CD4-positive, alpha-beta T cell treated with Interleukin-21 for 1 hour (primary cell): ENCODE measurements around the gene PKD2.

ENCODE experiments used
- DNase-seq: peaks from one replicate; pipeline ENCODE4 v3.0.0-alpha.2; 2020

Gene PKD2

DNA sequence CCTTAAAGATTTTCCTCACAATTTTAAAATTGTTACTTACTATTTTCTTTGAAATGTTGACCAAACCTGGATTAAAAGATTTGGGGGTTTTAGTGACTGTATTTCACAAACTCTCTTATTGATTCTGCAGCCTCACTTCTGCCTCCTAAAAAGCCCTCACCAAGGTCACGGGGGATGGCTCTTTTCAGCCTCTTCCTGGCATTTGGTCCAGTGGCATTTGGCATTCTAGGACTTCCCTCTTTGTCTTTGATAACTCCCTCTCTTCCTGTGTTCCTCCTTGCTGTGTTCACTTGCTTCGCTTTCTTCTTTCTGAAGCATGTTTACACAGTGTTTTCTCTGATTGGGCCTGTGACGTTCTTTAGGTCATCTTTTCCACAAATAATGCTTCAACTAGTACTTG lies 21.5 kb downstream of the PKD2 start:
- no peak for DNase-seq

DNA sequence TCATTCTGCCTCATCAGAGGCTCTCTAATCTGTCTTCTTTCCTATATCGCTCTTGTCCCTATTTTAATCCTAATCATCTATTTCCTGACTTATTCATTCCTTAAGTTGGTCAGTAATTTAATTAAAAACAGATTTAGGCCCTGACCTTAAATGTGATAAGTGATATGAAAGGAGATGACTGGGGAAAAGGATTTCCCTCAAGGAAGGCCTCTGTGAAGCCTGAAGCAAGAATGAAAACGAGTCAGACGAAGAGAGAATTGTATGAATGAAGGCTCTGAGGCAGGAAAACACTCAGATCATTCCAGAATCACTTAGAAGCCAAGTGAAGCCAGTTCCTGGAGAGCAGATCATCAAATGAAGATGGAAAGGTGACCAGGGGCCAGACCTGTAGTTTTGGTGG lies 22.1 kb downstream of the PKD2 start:
- no peak for DNase-seq

DNA sequence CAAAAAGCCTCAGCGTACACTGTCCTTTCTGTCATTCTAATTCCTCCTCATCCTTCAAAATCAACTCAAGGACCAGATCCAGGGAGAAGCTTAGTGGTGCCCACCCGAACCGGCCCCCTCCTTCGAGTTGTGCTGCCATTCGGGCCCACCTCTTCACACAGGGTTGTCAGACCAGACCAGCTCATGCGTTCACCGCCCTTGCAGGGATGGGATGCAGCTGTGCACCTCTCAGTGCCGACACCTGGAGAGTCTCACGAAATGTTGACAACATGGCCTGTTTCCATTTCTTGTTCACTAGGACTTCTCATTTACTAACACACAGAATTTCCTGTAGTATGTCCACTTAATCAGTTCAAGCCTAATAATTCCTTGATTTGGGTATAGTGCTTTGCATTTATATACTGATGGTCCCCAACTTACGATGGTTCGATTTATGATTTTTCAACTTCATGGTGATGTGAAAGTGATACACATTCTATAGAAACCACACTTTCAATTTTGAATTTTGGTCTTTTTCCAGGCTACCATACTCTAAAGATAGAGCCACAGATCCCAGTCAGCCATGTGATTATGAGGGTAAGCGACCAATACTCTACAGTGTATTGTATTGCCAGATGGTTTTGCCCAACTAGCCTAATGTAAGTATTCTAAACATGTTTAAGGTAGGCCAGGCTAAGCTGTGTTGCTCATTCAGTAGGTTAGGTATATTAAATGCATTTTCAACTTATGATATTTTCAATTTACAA lies 23.3 kb downstream of the PKD2 start:
- no peak for DNase-seq

DNA sequence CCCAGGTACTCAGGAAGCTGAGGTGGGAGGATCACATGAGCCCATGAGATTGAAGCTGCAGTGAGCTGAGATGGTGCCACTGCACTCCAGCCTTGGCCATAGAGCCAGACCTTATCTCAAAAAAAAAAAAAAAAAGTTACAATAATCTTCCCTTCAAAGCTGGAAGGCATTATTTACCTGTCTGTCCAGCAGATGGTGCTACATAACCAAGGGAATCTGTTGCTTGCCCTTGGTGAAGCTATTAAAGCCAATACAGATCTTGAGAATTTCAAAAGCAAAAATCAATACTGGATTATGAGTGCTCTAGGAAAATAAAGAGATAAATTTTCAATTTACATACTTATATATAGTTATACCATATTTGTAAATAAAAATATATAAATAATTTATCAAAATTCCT lies 25.9 kb downstream of the PKD2 start:
- DNase-seq = peak; percentile 66

DNA sequence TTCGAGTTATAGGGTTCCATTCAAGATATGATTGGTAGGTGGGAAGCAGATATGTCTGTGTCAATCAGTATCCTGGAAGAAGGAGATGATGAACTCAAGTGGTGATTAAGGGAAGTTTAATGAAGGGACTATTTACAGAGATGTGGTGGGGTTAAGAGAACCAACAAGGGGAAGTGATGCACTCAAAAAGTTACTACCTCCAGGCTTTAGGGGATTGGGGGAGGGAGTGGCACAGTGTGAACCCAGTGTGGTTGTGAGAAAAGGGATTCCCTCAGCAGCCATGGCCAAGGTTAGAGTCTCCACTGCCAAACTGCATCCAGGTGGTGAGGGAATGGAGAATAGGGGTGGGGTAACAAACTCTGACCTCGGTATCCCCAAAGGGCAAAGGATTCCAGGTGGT lies 27.9 kb downstream of the PKD2 start:
- no peak for DNase-seq

DNA sequence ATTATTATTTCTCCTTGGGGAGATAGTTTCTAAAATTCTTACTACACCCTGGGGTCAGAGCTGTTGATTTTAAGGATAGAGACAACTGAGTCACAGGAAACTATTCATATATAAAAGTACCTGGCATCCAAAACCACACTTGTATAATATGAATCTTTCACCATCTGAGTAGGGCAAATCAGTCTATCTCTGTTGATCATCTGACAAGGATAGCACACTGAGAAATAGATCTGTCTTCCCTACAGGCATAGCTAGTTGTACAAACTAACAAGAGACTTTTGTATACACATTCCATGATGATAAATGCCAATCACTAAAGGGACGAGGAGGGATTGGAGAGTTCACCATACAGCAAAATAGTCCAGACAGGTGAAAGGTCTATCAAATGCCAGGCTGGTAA lies 30.0 kb downstream of the PKD2 start:
- DNase-seq = no peak

DNA sequence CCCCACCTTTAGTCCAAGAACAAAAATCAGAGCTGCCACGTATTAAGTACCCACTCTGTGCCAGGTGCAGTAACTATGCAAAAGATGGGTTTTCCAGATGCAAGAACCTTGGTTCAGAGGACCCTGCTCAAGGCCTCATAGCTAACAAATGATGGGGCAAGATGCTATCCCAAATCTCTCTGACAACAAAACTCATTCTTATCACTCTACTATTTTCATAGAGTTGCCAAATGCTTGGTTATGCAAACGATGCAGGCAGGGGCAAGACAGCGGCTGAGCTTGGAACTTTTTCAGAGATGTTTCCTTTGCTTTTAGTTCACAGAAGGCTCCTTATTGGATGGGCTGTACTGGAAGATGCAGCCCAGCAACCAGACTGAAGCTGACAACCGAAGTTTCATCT lies 30.5 kb downstream of the PKD2 start:
- DNase-seq = no peak

DNA sequence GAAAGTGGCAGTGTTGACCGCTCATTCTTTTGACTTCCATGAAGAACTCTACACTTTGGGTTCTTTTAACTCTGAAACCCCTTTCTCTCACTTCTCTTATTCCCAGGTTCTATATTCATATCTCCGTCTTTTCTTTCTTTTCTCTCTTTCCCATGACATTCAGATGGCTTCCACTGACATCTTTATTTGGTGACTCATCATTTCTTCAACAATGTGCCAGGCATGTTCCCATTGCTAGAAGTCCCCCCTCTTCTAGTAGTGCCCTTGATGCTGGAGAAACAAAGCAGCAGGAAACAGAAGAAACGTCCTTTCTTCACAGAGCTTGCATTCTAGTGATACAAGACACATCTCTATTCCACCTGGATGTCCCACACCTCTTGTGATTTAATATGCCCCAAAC lies 33.3 kb downstream of the PKD2 start:
- no peak for DNase-seq

DNA sequence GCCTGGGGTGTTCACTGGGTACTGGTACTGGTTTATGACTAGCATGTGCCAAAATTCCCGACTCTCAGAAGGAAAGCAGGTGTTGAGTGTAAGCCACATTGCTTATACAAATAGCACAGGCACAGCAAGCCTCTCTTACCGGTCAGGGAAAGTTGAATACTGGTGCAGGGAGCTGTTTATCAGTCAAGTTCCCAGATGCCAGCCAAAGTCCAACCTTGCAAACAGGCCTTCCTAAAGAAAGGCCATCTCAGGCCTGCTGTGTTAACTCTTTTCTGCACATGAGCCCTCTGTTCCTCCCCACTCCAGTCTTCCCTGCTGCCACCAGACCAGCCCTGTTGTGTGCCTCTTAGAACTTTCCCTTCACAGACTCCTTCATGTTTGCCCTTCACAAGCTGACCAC lies 34.2 kb downstream of the PKD2 start:
- no peak for DNase-seq

DNA sequence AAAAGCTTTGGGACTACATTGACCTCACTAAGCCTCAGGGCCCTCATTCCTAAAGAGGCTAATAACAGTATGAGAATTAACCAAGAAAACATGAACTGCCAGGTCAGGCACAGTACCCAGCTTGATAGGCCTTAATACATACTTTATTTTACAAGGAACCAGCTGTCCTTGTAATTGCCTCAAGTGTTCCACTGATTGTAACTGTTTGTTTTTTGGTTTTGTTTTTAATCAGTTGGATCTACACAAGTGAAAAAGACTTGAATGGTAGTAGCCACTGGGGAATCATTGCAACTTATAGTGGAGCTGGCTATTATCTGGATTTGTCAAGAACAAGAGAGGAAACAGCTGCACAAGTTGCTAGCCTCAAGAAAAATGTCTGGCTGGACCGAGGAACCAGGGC lies 35.6 kb downstream of the PKD2 start:
- no peak for DNase-seq

DNA sequence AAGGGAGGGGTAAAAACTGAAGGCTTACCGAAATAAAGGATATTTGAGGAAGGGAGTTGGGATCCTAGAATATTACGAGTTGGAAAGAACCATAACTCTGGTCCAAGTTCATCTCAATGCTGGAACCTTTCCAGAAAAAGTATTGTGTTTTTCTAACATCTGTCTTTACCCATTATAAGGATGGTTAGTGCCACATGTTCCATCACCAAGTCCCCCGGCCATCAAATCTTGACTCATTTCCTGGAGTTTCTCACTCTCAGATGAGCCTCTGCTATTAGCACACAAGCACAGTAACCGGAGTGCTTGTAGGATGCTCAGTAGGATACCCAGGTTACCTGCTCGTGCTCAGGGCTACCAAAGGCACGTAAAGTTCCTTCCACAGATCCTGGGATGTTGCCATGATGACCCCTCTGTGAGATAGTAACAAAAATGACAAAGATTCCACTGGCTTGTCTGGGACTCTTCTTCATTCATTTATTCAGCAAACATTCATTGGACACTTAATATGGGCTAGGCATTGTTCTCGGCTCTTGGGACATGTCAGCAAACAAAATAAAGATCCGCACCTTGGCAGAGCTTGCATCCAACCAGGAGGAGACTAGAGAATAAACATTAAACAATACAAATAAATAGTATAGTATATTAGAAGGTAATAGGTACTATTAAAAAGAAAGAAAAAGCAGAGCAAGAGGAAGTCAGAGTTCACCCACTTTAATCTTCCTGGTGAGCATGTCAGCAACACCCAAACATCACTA lies 36.3 kb downstream of the PKD2 start:
- no peak for DNase-seq

DNA sequence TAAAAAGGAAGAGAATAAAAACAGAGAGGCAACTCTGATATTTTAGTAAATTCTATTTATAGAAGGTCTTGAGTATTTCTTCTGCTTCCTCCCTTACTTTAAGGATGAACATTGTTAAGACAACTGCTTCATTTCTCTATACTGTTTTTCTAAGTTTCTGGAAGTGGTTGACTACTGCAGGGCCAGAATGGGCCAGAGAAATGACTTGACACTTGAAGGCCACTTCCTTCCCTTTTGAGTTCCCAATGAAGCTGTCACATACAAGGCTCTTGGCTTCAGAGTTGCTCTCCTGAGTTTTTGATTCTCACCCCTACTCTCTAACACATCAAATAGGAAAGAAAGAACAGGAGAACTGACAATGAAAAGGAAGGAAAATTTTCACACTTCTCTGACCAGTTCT lies 37.6 kb downstream of the PKD2 start:
- DNase-seq = no peak

DNA sequence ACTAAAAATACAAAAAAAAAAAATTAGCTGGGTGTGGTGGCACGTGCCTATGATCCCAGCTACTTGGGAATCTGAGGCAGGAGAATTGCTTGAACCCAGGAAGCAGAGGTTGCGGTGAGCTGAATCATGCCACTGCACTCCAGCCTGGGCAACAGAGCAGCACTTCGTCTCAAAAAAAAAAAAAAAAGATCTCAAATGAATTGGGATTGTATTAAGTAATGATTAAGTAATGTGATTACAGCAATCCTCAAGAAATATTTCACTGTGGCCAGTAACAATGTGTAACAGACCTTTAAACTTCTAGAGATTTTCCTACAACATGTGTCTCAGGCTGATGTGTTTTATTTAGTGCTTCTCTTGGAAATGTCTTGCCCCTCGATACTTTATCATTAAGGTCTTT lies 46.8 kb downstream of the PKD2 start:
- no peak for DNase-seq

DNA sequence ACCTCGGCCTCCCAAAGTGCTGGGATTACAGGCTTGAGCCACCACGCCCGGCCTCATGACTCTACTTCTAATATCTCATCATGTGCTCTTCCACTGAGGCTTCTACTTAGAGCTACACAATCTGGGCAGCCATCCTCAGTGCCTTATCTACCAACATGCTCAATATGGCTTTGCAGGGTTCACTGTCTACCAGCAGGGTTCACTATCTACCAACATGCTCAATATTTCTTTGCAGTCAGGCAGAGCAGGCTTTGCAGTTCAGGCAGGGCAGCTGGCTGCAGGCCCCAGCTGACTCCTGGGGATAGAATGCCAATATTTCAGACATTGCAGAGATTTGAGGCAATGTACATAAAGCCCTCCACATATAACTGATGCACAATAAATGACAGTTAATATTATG lies 47.5 kb downstream of the PKD2 start:
- DNase-seq = no peak

DNA sequence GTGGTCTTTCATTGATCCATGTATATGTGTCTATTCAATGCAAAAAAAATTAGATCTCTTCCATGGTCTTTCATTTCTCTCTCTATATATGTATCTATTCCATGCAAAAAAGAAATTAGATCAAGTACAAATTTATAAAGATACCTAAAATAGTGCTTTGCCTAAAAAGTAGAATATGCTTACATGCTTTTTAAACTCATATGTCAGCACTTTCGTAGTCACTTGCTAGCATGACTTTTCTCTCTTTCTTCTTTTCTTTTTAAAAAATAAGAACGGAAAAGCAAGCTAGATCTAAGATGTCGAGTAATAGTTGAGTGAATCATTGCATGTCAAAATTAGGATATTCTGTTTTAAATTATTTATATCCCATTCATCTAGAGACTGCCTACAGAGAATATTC lies 50.9 kb downstream of the PKD2 start:
- DNase-seq = no peak

DNA sequence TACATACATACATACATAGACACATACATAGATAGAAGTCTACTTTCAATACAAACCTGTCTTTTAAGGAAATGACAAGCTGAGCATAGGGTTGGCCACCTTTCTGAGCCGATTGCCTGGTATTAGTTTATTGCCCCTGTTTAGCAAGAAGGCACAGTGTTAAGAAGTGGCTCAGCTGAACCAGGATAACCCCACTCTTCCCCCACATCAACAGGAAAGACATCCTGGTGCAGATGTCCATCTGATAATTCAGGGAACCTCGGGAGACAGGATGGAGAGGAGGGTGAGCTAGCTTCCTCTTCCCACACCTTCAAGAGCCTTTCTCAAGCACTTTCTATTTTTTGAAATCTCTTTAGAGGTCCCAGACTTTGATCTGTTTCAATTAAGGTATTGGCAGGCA lies 52.3 kb downstream of the PKD2 start:
- DNase-seq = no peak

DNA sequence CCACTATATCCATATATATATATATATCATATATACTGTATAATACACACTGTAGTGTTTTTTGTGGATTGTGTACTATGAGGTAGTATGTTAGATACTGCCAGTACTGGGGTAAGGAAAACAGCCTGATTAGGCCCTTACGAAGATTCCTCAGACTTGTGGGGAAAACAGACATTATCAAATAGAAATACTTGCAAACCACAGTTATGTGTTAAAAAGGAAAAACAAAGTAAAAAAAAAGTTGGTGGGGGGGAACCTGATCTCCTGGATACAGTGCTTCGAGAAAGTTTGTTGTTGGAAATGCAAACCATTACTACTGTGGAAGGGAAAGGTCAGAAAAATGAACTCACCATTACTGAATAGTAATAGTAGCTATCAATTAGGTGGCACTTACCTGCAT lies 53.0 kb downstream of the PKD2 start:
- DNase-seq = no peak

DNA sequence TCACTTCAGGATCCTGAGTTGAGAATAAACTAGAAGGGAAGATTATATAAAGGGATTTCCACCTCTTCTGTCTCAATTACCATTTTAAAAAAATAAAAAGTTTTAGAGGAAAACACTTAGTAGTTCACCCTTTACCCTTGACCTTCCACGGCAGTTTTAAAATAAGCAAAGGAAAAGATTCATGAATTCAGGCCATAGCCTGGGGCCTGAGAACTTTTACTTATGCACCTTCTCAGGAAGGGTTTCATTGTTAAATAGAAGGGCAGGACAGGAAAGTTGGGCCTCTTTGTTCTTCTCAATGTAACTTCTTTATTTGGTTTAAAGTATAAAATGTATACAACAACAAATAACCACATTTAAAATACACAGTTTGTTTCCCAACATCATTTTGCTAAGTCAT lies 54.9 kb downstream of the PKD2 start:
- DNase-seq = no peak

DNA sequence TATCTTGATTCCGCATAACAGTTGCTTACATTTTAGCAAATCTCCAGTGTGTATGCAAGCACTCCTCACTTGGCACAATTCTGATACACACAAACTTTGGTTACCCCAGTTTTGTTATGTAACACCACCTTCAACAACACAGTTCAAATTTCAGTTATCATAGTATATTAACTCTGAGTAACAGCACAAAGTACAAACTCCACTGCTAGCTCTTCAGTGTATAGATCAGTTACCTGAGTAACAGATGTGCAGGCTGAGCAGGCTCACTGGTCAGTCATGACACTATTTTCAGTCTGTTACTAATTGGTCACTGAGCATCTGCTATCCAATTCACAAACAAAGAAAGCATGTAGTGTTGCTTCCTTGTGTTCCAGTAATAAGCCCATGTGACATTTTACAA lies 55.4 kb downstream of the PKD2 start:
- DNase-seq = no peak

DNA sequence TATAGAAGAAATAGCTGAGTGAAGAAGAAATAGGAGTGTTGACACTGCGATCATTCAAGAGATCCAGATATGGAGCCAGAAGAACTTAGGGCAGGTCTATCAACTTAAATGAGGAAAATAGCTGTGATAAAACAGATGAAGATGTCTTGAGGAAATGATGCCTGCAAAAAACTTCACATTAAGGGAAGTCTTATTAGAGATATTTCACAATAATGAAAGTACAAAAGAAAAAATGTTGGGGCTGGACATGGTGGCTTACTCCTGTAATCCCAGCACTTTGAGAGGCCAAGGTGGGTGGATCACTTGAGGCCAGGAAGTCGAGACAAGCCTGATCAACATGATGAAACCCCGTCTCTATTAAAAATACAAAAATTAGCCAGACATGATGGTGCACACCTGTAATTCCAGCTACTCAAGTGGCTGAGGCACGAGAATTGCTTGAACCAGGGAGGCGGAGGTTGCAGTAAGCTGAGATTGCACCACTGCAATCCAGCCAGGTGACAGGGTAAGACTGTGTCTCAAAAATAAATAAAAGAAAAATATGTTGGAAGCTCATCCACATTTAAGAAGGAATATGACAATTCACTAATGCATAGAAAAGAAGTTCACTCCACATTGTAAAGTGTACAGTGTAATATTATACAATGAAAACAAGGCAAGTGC lies 56.3 kb downstream of the PKD2 start:
- DNase-seq = no peak

DNA sequence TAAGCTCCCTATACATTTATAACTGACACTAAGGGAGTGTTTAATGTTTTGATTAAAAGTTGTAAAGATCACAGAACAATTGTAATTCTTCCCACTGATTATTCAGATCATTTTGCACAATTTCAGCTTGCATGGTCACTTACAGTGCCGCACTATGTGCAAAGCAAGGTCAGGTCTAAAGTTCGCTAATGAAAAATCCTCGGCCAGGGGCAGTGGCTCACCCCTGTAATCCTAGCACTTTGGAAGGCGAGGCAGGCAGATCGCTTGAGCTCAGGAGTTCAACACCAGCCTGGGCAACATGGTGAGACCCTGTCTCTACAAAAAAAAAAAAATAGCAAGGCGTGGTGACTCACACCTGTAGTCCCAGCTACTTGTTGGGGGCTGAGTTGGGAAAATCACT lies 57.0 kb downstream of the PKD2 start:
- DNase-seq = no peak

DNA sequence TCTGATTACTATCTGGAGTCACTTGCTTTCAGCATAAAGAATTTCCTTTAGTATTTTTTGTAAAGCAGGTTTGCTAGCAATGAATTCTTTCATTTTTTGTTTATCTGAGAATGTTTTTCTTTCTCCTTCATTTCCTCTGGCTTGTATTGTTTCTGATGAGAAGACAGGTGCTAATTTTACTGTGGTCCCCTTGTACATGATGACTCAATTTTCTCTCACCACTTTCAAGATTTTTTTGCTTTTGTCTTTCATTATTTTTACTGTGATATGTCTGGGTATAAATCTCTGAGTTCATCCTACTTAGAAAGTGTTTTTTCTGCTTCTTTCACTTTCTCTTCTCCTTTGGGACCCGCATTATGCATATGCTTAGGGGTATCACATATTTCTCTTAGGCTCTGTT lies 62.6 kb downstream of the PKD2 start:
- no peak for DNase-seq

DNA sequence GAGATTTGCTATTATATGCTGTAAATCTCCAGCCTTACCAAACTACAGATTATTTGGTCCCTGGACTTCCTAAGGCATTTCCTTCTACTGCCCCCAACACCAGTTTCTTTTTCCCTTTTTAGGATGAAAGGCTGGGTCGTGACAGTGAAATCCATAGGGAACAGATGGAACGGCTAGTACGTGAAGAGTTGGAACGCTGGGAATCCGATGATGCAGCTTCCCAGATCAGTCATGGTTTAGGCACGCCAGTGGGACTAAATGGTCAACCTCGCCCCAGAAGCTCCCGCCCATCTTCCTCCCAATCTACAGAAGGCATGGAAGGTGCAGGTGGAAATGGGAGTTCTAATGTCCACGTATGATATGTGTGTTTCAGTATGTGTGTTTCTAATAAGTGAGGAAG lies 67.9 kb downstream of the PKD2 start:
- no peak for DNase-seq

DNA sequence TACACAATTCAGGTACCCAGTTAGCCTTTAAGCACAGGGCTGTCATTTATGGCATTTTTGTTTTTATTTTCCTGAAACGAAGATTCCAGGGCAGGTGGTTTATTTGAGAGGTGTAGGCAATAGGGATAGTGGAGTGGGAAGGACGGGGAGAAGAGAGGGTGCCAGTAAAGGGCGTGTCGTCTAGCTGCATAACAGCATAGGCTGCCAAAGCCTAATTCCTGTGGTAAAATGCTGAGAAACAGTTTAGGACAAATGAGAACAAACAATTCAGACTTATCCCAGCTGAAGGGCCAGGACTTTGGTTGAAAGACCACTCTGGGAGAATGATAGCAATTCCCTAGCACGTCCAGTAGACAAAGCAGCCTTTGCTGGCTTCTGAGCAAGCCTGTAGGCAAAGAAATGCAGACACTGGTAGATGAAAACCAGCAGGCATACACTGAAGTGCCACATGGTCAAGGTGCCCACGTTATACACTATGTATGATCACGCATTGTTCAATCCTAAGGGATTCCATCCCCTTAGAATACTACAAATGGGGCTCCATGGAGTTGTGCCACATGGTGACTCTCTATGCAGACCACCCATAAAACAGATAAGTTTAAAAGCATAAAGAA lies 70.6 kb downstream of the PKD2 start:
- no peak for DNase-seq
